ENCODE measurements around the gene GMDS. TPM values are rescaled to one million over a fixed set of nuclear protein-coding genes. Genes with fewer than 3 reads are reported as not detected.

The GMDS gene
- total and polyA plus RNA-seq, 2 of the 13 experiments (the other 11 are each of a cell fraction or from before 2014, with no cell fraction given) = 64.4 to 112 TPM

GRCh38 chr6:2215342-2215741 lies 30.1 kb downstream of the GMDS start (continued):
- TF ChIP-seq TFAP4 (IDR thresholded peaks at IDR 0.05; ENCODE audit: borderline replicate concordance, low read depth) (no peak), KMT2B (CRISPR knock-in tag; IDR thresholded peaks at IDR 0.05) (no peak), HMGXB4 (CRISPR knock-in tag; IDR thresholded peaks at IDR 0.05; ENCODE audit: borderline replicate concordance in 1 of 2, low read depth in 1 of 2) (no peak), ZNF589 (CRISPR knock-in tag; conservative IDR thresholded peaks at IDR 0.05) (no peak), ZNF282 (IDR thresholded peaks at IDR 0.05; ENCODE audit: partially characterized antibody) (no peak), FOXA1 (IDR thresholded peaks at IDR 0.05) (no peak), FOXA1 (CRISPR knock-in tag; IDR thresholded peaks at IDR 0.05) (no peak), KLF11 (CRISPR knock-in tag; IDR thresholded peaks at IDR 0.05) (no peak), SMAD1 (CRISPR knock-in tag; IDR thresholded peaks at IDR 0.05; ENCODE audit: borderline replicate concordance, low read depth) (no peak), ZNF672 (CRISPR knock-in tag; IDR thresholded peaks at IDR 0.05) (no peak), ZNF775 (CRISPR knock-in tag; IDR thresholded peaks at IDR 0.05; ENCODE audit: borderline replicate concordance) (no peak), KDM3A (CRISPR knock-in tag; IDR thresholded peaks at IDR 0.05; ENCODE audit: low read depth) (no peak)

- H2AFZ ChIP-seq (ENCODE audit: low read length) = no peak overlapping the region
- no peaks in the 10 kb centered on the region for H3K9me3 ChIP-seq (ENCODE audit: low read length)
- H3K27me3 ChIP-seq (ENCODE audit: control insufficient read depth in 1 of 2, insufficient read depth in 2 of 2, low read length in 2 of 2) = no peaks in the 10 kb centered on the region
- 98% methylated on average over 2 of the region's 2 CpGs for WGBS (ENCODE audit: low lambda C conversion rate)
- no peak overlapping the region for H3K9ac ChIP-seq (ENCODE audit: insufficient read depth, low read depth, low read length)
- 0 out of 5 replicates have a peak, but pooled peaks cover 0 to under 1% of the 10 kb centered on the region in 2 experiments for H3K36me3 ChIP-seq (replicated peaks in 1 of 2; ENCODE audit: control insufficient read depth in 1 of 2, insufficient read depth in 2 of 2, low read length in 2 of 2)
- no TSS peak for BruUV-seq (replicated peaks)
- FAIRE-seq (no peak), ATAC-seq (no peak), DNase-seq (ENCODE audit: low spot score) (no peak)
- no peak overlapping the region for H3K4me2 ChIP-seq (ENCODE audit: low read depth, low read length)
- H3K4me1 ChIP-seq (ENCODE audit: insufficient read depth, low read length) = peaks cover 41% of the 10 kb centered on the region
- no peak overlapping the region for H3K4me3 ChIP-seq (replicated peaks in 1 of 3; ENCODE audit: insufficient read depth in 1 of 3, low read depth in 2 of 3, low read length in 3 of 3)
- H3K79me2 ChIP-seq (ENCODE audit: insufficient read depth, low read length) = peaks cover 98% of the 10 kb centered on the region
- in situ Hi-C loops (cut with HindIII; ENCODE audit: extremely low pct_ligation_motif_present, low pct_unique_long_range_greater_than_20kb) = no loop called here
- ChIA-PET POLR2A (interaction anchor here (1.5 kb wide), 1 partner anchor 12 kb away, joined by 5 read pairs; no protein-coding TSS in a partner anchor), CTCF (ENCODE audit: low intra/inter-chr PET ratio, low total read pairs) (no interaction called here)
- no peak overlapping the region for H3K27ac ChIP-seq (ENCODE audit: extremely low read length, insufficient read depth, low read length)
- peaks cover 11% of the 10 kb centered on the region for H4K20me1 ChIP-seq (ENCODE audit: insufficient read depth, low read length)
- intact Hi-C loops (cut with micrococcal nuclease; ENCODE audit: unreplicated experiment) = loop anchor here (5.0 kb wide), 1 partner anchor 234 kb away; no protein-coding TSS in a partner anchor
- TF ChIP-seq GATAD1 (CRISPR knock-in tag; IDR thresholded peaks at IDR 0.05) (no peak), HINFP (CRISPR knock-in tag; IDR thresholded peaks at IDR 0.05; ENCODE audit: low read depth) (no peak), ZNF224 (CRISPR knock-in tag; IDR thresholded peaks at IDR 0.05) (no peak), ZEB1 (IDR thresholded peaks at IDR 0.05; ENCODE audit: insufficient replicate concordance, low read depth) (no peak), CREM (IDR thresholded peaks at IDR 0.05) (no peak), CREM (CRISPR knock-in tag; IDR thresholded peaks at IDR 0.05) (no peak), EZH2 (conservative IDR thresholded peaks at IDR 0.05; ENCODE audit: low read depth, low read length) (no peak), GABPA (IDR thresholded peaks at IDR 0.05; ENCODE audit: low read depth, low read length) (no peak), GABPA (CRISPR knock-in tag; IDR thresholded peaks at IDR 0.05; ENCODE audit: low read depth) (no peak), NFRKB (IDR thresholded peaks at IDR 0.05) (no peak), ZNF263 (CRISPR knock-in tag; IDR thresholded peaks at IDR 0.05) (no peak), DRAP1 (CRISPR knock-in tag; IDR thresholded peaks at IDR 0.05) (no peak)
Observed at GRCh38 chr6:2213086-2213485, 32.3 kb downstream of the GMDS start.
